ENCODE data around the gene AEBP1. TPM values are rescaled to one million over a fixed set of nuclear protein-coding genes. Genes with fewer than 3 reads are reported as not detected.

The AEBP1 gene
- total RNA-seq, 1 donor from 2014 or later = 21.7 TPM

DNA sequence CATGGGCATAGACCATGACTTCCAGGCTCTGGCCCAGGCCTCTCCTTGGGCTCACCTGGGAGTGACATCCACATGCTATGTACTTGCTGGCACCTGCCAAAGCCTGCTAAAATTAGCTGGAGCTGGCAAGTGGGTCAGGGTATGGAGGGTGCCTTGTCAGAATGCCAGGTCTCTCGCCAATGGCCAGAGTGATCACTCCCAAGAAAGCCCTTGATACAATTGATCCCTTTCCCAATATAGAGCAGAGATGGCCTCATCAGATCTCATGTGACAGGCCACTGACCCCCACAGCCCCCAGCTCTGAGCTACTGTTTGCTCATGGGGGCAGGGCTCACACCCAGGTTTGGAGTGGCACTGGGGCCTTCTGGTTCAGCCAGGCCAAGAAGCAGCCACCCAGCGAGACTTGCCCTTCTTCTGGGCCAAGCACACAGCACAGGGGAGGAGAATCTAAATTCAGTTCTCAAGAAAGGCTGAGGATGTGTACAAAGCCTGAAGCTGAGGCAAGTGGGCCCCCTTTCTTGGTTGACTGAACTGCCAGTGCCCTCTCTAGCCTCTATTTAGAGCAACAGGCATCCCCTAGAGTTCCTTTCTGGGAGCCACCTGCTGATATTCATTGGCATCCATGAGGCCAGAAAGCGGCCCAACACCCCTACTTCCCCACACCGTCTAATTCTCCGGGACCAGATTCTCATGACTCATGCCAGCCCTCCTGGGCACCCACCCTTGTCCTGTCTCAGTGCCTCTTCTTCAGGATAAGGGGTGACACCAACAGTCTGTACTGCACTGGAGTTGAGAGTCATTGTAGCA, 55.9 kb downstream of the AEBP1 start:
- no peak overlapping the region for H3K4me3 Mint-ChIP-seq
- CTCF ChIA-PET = no interaction called here
- intact Hi-C loops (cut with micrococcal nuclease) = no loop called here
- H3K36me3 Mint-ChIP-seq (ENCODE audit: low read depth) = no peaks in the 10 kb centered on the region
- no peaks in the 10 kb centered on the region for H3K27me3 Mint-ChIP-seq
- DNase-seq (no peak), ATAC-seq (ENCODE audit: low read depth) (no peak)
- POLR2A ChIA-PET = no interaction called here
- no peak overlapping the region for H3K27ac Mint-ChIP-seq
- peaks cover 9% of the 10 kb centered on the region for H3K9me3 Mint-ChIP-seq
- no peaks in the 10 kb centered on the region for H3K4me1 Mint-ChIP-seq
- TF ChIP-seq CTCF (IDR thresholded peaks at IDR 0.05) = no peak

GRCh38 chr7:44161371-44161770, 57.2 kb downstream of the AEBP1 start:
- ChIA-PET POLR2A (no interaction called here), CTCF (no interaction called here)
- Mint-ChIP-seq H3K9me3 (peaks cover 9% of the 10 kb centered on the region), H3K27me3 (no peaks in the 10 kb centered on the region), H3K4me1 (no peaks in the 10 kb centered on the region), H3K4me3 (no peak overlapping the region), H3K27ac (no peak overlapping the region), H3K36me3 (ENCODE audit: low read depth) (no peaks in the 10 kb centered on the region)
- intact Hi-C loops (cut with micrococcal nuclease) = no loop called here
- DNase-seq (no peak), ATAC-seq (ENCODE audit: low read depth) (no peak)
- TF ChIP-seq CTCF (IDR thresholded peaks at IDR 0.05) = no peak

GRCh38 chr7:44162179-44162578, 58.0 kb downstream of the AEBP1 start:
- Mint-ChIP-seq H3K4me3 (no peak overlapping the region), H3K27ac (no peak overlapping the region), H3K27me3 (no peaks in the 10 kb centered on the region), H3K4me1 (no peaks in the 10 kb centered on the region), H3K9me3 (peaks cover 9% of the 10 kb centered on the region), H3K36me3 (ENCODE audit: low read depth) (no peaks in the 10 kb centered on the region)
- TF ChIP-seq CTCF (IDR thresholded peaks at IDR 0.05) = no peak
- no peak for DNase-seq
- ChIA-PET CTCF (no interaction called here), POLR2A (no interaction called here)
- ATAC-seq (ENCODE audit: low read depth) = no peak
- intact Hi-C loops (cut with micrococcal nuclease) = no loop called here

- no peak for TF ChIP-seq CTCF (IDR thresholded peaks at IDR 0.05)
- no peak overlapping the region for H3K27ac Mint-ChIP-seq
- H3K4me3 Mint-ChIP-seq = no peak overlapping the region
- H3K27me3 Mint-ChIP-seq = no peaks in the 10 kb centered on the region
- H3K36me3 Mint-ChIP-seq (ENCODE audit: low read depth) = no peaks in the 10 kb centered on the region
- ATAC-seq (ENCODE audit: low read depth) (no peak), DNase-seq (no peak)
- CTCF ChIA-PET = no interaction called here
- intact Hi-C loops (cut with micrococcal nuclease) = no loop called here
- POLR2A ChIA-PET = no interaction called here
- H3K4me1 Mint-ChIP-seq = peaks cover 6% of the 10 kb centered on the region
- peaks cover 9% of the 10 kb centered on the region for H3K9me3 Mint-ChIP-seq
These were observed 58.7 kb downstream of the AEBP1 start for GRCh38 chr7:44162785-44163395.

- TF ChIP-seq CTCF (IDR thresholded peaks at IDR 0.05) = no peak
- ATAC-seq (ENCODE audit: low read depth) (no peak), DNase-seq (no peak)
- ChIA-PET POLR2A (no interaction called here), CTCF (no interaction called here)
- Mint-ChIP-seq H3K36me3 (ENCODE audit: low read depth) (no peaks in the 10 kb centered on the region), H3K27me3 (no peaks in the 10 kb centered on the region), H3K9me3 (peaks cover 9% of the 10 kb centered on the region), H3K27ac (no peak overlapping the region), H3K4me3 (no peak overlapping the region), H3K4me1 (peaks cover 11% of the 10 kb centered on the region)
- intact Hi-C loops (cut with micrococcal nuclease) = no loop called here
These were observed 59.4 kb downstream of the AEBP1 start for GRCh38 chr7:44163591-44163990.

Other genes with a start within 250 kb of the AEBP1 start
- gene MRPS24, start 234.8 kb upstream of the AEBP1 start, total RNA-seq = 73.1 and 78.1 TPM in 2 replicates
- 21.6 and 23.3 TPM in 2 replicates for gene URGCP, start 197.7 kb upstream of the AEBP1 start, total RNA-seq
- gene UBE2D4, start 177.9 kb upstream of the AEBP1 start, total RNA-seq = 18.9 and 19.6 TPM in 2 replicates
- not detected in 2 replicates for gene SPDYE1, start 106.4 kb upstream of the AEBP1 start, total RNA-seq
- 198 and 210 TPM in 2 replicates for gene DBNL, start 59.6 kb upstream of the AEBP1 start, total RNA-seq
- gene PGAM2, start 38.8 kb upstream of the AEBP1 start, total RNA-seq = 1.1 and 1.2 TPM in 2 replicates
- 53.0 and 69.7 TPM in 2 replicates for gene POLM, start 21.8 kb upstream of the AEBP1 start, total RNA-seq
- gene POLD2, start 19.2 kb downstream of the AEBP1 start, total RNA-seq = 146 and 147 TPM in 2 replicates
- not detected in 2 replicates for gene MYL7, start 37.0 kb downstream of the AEBP1 start, total RNA-seq
- 0.13 and 0.44 TPM in 2 replicates for gene GCK, start 85.1 kb downstream of the AEBP1 start, total RNA-seq
- gene YKT6, start 96.6 kb downstream of the AEBP1 start, total RNA-seq = 78.2 and 78.7 TPM in 2 replicates
- 0.17 and 0.58 TPM in 2 replicates for gene CAMK2B, start 221.2 kb downstream of the AEBP1 start, total RNA-seq

Measured in activated B cell treated with CpG ODN at 0.5 μM for 24 hours (primary cell).